ENCODE results near the gene ST8SIA3. TPM values are rescaled to one million over a fixed set of nuclear protein-coding genes. Genes with fewer than 3 reads are reported as not detected.

Gene ST8SIA3
- total and polyA plus RNA-seq, 2 of the 4 experiments (the other 2 are of a cell fraction), result not detected

DNA sequence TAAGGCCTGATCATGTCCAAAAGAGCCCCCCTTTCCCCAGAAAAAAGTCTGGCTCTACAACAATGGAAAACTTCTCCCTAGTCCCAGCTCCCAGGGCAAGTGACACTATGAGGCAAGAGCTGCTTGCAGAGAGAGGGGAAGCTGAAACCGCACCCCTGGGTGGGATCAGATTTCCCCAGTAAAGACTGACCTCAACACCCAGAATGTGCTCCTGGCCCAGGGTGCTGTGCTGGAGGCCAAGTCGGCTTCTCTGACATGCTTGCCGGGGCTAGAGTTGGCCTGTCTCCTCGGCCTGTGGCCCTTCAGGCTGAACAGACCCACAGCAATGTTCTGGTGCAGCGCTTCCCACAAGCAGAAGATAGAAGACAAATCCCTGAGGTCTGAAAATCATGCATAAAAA lies 18.4 kb upstream of the ST8SIA3 start:
- Histone ChIP-seq H2AK5ac (ENCODE audit: low read depth, low read length) (no peak overlapping the region), H3K4me1 (ENCODE audit: control insufficient read depth, insufficient read depth, low read length) (no peaks in the 10 kb centered on the region), H4K20me1 (ENCODE audit: insufficient read depth, low read length) (no peaks in the 10 kb centered on the region), H2BK120ac (ENCODE audit: low read depth, low read length) (no peak overlapping the region), H4K91ac (ENCODE audit: insufficient read depth, low read depth, low read length) (no peak overlapping the region), H3K9ac (ENCODE audit: low read depth, low read length) (no peak overlapping the region), H3K36me3 (ENCODE audit: control insufficient read depth, insufficient read depth, low read length) (no peaks in the 10 kb centered on the region), H3K23ac (ENCODE audit: low read depth, low read length) (no peak overlapping the region), H2BK15ac (ENCODE audit: low read depth, low read length) (no peak overlapping the region), H2BK20ac (ENCODE audit: low read depth, low read length) (no peak overlapping the region), H4K5ac (ENCODE audit: low read depth, low read length) (no peak overlapping the region), H3K9me1 (ENCODE audit: insufficient read depth, low read length) (no peaks in the 10 kb centered on the region), H3K27me3 (ENCODE audit: control insufficient read depth, insufficient read depth, low read length) (no peaks in the 10 kb centered on the region; the same call in 1 of the 2 replicates), H3K18ac (ENCODE audit: low read depth, low read length) (no peak overlapping the region), H2BK5ac (ENCODE audit: low read depth, low read length, poor library complexity, severe bottlenecking) (no peak overlapping the region), H3K14ac (replicated peaks; ENCODE audit: low read depth, low read length) (no peak overlapping the region), H2AFZ (replicated peaks; ENCODE audit: low read length, poor library complexity) (no peak overlapping the region), H3K79me1 (ENCODE audit: low read depth in 1 of 2, low read length in 2 of 2) (no peaks in the 10 kb centered on the region), H3K9me3 (ENCODE audit: control insufficient read depth, insufficient read depth, low read length) (no peaks in the 10 kb centered on the region), H3K56ac (ENCODE audit: extremely low read depth, insufficient read depth, low read length) (no peak overlapping the region), H3K4ac (ENCODE audit: low read depth, low read length) (no peak overlapping the region), H3K4me2 (ENCODE audit: low read depth, low read length) (no peak overlapping the region), H3K4me3 (ENCODE audit: insufficient read depth, low read depth, low read length) (no peak overlapping the region), H3K27ac (ENCODE audit: insufficient read depth, low read length) (no peak overlapping the region), H4K8ac (ENCODE audit: low read depth in 2 of 2, low read length in 2 of 2) (no peak overlapping the region), H2AK9ac (replicated peaks; ENCODE audit: low read depth, low read length, poor library complexity) (no peak overlapping the region)
- TF ChIP-seq RAD21 (IDR thresholded peaks at IDR 0.05; ENCODE audit: low read length) (no peak), RFX5 (IDR thresholded peaks at IDR 0.05; ENCODE audit: low read depth, low read length) (no peak), FOS (IDR thresholded peaks at IDR 0.05; ENCODE audit: low read depth, low read length) (no peak), BHLHE40 (IDR thresholded peaks at IDR 0.05; ENCODE audit: low read depth, low read length) (no peak), RCOR1 (IDR thresholded peaks at IDR 0.05; ENCODE audit: insufficient replicate concordance, low read length) (no peak), USF2 (IDR thresholded peaks at IDR 0.05; ENCODE audit: low read depth, low read length) (no peak), MAZ (IDR thresholded peaks at IDR 0.05; ENCODE audit: borderline replicate concordance, low read depth, low read length) (no peak), MAFK (IDR thresholded peaks at IDR 0.05; ENCODE audit: low read depth, low read length) (no peak), ELK1 (IDR thresholded peaks at IDR 0.05; ENCODE audit: borderline replicate concordance, low read depth, low read length) (no peak)
- intact Hi-C loops (cut with micrococcal nuclease) (no loop called here), dilution Hi-C loops (cut with HindIII; ENCODE audit: low sequenced_read_pairs, unreplicated experiment) (no loop called here), in situ Hi-C loops (cut with MboI; ENCODE audit: low sequenced_read_pairs) (no loop called here)
- ChIA-PET POLR2A (ENCODE audit: unreplicated experiment) (no interaction called here), CTCF (no interaction called here)
- no peak for DNase-seq
- BruUV-seq (replicated peaks), result no TSS peak
- no peak for ATAC-seq (ENCODE audit: low read depth)
- WGBS, 2 experiments (ENCODE audit: extremely low coverage in 2 of 2, insufficient read length in 1 of 2), result no CpG with 5 or more reads among the region's 5 CpGs

All from IMR-90 (cell line).